HG03060 (cell line): ENCODE data around the gene GSE1.

Experiments used
- ATAC-seq: cut with Tn5 transposase; IDR thresholded peaks from one replicate; pipeline ENCODE4 v1.9.1; 2021; ENCODE audit warnings: low read depth, moderate number of reproducible peaks; ENCODE audit not compliant: unreplicated experiment

Gene GSE1

DNA sequence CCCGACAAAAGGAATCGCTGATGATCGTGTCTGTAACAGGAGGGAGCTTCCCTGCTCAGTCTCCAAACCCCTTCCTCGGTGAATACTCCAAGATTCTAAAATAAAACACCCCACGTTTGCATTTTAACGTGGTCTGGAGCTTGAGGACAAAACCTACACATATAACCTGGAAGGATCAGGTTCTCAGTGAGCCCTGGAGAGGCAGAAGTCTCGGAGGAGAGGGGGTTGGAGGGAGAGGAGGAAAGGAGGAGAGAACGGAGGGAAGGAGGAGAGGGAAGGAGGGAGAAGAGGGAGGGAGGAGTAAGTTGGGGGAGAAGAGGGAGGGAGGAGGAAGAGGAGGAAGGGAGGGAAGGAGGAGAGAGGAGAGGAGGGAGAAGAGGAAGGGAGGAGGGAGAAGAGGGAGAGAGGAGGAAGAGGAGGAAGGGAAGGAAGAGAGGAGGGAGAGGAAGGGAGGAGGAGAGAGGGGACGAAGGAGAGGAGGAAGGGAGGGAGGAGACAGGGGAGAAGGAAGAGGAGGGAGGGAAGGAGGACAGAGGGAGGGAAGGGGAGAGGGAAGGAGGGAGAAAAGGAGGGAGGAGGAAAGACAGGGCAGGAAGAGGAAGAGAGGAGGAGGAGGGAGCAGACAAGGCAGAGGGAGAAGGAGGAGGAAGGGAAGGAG, 103.0 kb downstream of the GSE1 start:
- no peak for ATAC-seq

- no peak for ATAC-seq
Observed at GRCh38 chr16:85716680-85717038, 103.5 kb downstream of the GSE1 start.

DNA sequence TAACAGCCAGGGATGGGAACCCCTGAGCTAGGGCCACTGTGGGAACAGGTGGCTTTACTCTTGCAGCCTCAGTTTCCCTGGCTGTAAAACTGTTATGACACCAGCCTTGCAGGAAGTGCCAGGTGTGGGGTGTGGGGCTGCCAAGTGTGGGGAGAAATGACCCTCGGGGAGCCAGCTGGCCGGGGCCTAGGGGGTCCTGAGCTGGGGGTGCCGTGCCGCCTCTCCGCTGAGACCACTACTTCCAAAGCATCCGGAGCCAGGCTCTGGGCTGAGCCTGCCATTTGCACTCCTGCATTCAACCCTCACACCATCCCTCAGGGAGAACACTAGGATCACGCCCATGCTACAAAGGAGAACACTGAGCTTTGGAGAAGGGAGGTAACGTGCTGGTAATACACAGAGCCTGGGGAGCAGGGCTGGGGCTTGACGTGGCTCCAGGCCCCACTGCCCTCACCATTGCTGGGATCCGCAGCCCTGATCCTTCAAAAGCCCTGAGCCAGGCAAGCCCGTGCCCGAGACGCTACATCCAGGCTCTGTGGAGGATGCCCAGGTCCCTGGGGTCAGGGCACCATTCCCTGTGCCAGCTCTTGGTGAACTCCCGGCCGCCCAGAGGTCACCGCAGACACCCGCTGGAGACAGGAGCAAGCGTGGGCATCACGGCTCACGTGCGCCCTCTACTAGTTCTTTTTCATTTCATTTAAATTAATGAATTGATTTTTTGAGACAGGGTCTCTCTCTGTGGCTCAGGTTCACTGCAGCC, 104.5 kb downstream of the GSE1 start:
- no peak for ATAC-seq

DNA sequence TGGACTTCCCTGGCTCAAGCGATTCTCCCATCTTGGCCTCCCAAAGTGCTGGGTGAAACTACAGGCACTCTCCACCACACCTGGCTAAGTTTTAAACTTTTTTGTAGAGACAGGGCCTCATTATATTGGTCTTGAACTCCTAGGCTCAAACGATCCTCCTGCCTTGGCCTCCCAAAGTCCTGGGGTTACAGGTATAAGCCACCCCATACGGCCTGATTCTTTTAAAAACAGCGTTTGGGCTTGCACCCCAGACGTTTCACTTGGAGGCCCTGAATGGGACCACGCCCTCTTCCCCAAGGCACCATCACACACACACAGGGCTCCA, 105.0 kb downstream of the GSE1 start:
- no peak for ATAC-seq

DNA sequence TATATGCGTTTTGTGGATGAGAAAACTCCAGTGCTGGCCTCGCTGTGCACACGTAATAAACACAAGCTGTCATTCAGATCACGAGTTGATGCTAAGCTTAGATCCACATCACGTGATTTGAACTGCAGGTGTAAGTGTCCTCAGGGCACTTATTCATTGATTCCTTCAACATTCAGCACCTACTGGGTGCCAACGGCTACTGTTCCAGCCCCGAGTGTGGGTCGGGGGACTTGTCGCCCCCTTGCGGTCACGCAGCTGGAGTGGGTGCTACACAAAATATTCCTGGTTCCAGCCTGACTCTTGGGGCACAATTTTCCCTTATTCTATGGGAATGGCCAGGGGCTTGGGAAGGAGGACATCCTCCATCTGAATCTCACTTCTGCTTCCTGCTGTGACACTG, 105.6 kb downstream of the GSE1 start:
- ATAC-seq, result no peak

DNA sequence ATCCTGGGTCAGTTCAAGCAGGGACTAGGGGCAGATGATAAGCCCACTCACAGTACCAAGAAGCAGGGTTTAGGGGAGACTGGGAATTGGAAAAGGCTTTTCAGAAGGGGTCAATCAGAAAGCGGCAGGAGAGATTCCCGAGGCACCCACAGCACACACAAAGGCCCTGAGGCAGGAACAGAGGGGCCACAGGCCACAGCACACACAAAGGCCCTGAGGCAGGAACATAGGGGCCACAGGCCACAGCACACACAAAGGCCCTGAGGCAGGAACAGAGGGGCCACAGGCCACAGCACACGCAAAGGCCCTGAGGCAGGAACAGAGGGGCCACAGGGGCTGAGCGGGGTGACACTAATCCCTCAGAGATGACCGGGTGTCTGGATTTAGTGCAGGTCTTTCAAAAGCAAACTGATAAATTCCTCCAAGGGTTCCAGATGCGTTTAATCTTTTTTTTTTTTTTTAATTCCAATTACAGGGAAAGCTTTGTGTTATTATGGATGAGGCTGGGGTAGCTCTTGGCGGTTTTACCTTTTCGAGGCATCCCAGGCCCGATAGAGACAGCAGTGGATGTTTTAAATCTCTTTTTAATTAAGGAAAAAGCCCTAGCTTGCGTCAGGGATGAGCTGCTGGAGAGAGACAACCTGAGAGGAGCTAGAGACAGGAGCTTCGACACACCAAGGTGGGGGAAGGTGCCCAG, 106.6 kb downstream of the GSE1 start:
- ATAC-seq, result no peak

DNA sequence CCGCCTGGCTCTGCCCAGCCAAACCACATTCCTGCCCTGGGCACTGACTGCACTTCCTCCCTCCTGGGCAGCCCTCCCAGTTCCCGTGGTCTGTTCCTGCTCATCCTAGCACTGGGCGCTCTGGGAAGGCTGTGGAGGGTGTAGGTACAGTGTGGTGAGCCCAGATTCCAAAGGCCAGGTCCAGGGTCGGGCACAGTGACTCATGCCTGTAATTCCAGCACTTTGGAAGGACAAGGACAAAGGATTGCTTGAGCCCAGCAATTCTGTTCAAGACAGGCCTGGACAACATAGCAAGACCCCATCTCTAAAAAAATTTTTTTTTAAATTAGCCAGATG, 107.1 kb downstream of the GSE1 start:
- ATAC-seq, result no peak

DNA sequence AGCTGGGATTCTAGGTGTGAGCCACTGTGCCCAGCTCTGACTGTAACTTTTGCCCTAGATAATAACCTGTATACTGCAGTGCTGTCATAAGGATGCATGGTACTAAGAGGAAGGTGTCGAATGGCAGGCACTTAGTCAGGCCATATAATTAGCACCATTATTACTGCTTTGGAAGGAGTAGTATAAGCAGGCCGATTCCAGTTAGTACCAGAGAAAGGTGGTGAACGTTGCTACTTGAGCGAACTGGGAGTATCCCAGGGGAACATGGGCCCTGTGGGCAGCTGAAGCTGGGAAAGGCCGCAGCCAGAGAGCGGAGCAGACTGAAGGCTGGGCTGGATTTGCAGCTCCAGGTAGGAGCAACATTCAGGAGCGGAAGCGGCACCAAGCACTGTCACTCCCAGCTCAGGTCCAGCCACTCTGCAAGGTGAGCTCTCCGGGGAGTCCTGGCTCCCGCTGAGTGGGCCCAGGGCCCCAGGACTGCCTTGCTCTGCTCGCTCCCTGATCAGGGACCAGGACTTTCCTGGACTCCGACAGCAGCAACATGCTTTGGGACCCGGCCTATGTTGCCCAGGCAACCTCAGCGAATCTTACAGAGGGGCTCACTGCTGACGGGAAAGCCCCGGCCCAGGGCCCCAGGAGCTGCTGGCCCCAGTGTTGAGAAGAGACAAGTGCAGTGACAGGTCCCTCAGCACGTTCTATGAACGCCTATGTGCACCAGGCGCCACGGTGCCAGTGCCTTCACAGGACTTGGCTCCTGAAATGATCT, 109.2 kb downstream of the GSE1 start:
- ATAC-seq, result no peak

GRCh38 chr16:85724126-85724879, 111.2 kb downstream of the GSE1 start:
- no peak for ATAC-seq

DNA sequence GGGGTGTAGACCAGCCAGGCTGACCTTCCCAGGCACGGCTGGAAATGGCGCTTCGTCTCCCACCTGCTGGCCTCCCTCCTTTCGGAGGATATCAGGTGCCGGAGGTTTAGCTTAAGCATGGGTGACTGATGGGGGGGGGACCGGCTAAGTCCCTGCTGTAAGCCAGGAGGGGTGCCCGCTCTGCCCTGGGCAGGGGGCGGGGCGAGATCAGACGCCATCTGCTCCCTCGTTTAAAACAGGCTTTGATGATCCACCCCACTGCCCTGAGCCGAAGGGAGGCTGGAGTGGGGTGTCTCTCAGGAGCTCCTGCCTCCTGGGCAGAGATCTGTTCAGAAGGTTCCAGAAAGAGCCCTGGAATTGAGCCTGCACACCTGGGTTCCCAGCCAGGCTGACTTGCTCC, 111.8 kb downstream of the GSE1 start:
- ATAC-seq, result no peak
